Stomach smooth muscle (tissue), 2 donors: ENCODE measurements around the gene CHM.

Experiments
- H3K27ac ChIP-seq: one replicate; pipeline ENCODE4 v1.7.0; 2013; ENCODE audit warnings: mild to moderate bottlenecking, low read length, inconsistent platforms
- H3K27me3 ChIP-seq, 2 donors: one replicate each; pipeline ENCODE4 v1.7.0; 2013; ENCODE audit warnings: low read length in 2 of 2; ENCODE audit not compliant: insufficient read depth in 2 of 2, control insufficient read depth in 1 of 2
- H3K36me3 ChIP-seq, 2 donors: one replicate each; pipeline ENCODE4 v1.7.0; 2013; ENCODE audit warnings: low read length in 2 of 2; ENCODE audit not compliant: control insufficient read depth in 2 of 2, insufficient read depth in 2 of 2
- H3K4me1 ChIP-seq: one replicate; pipeline ENCODE4 v1.7.0; 2013; ENCODE audit warnings: low read length; ENCODE audit not compliant: control insufficient read depth, insufficient read depth
- H3K4me3 ChIP-seq, 2 donors: one replicate each; pipeline ENCODE4 v1.7.0; 2013; ENCODE audit warnings: low read length in 2 of 2
- H3K9ac ChIP-seq, 2 donors: one replicate each; pipeline ENCODE4 v1.7.0; 2013; ENCODE audit warnings: low read length in 2 of 2, mild to moderate bottlenecking in 1 of 2
- H3K9me3 ChIP-seq, 2 donors: one replicate each; pipeline ENCODE4 v1.7.0; 2013; ENCODE audit warnings: low read length in 2 of 2; ENCODE audit not compliant: control insufficient read depth in 2 of 2
- donor health status: healthy.
- donor health status: Pancreatic carcinoma.

The CHM gene

DNA sequence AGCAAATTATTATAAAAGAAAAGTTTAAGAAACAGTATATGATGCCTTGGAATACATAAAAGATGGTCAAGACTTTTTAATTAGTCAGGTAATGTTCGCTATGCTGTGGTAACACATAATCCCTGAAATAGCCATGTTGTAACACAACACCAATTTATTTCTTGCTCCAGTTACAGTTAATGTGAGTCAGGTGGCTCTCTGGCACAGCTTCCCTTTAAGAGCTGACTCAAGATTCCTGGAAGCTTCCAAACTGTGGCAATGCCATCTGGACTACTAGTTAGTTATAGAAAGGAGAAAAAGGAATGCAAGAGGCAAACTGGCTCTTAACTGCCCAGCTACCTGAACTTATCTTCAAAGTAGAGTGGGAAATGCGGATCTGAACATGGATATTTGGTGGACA, 210.5 kb downstream of the CHM start:
- H3K36me3 ChIP-seq, result no peaks in the 10 kb centered on the region
- no peak overlapping the region for H3K9ac ChIP-seq
- H3K9me3 ChIP-seq, result no peaks in the 10 kb centered on the region
- no peak overlapping the region for H3K27ac ChIP-seq
- H3K27me3 ChIP-seq, result peaks cover 0 to 3% of the 10 kb centered on the region in 2 donors
- no peaks in the 10 kb centered on the region for H3K4me1 ChIP-seq
- no peak overlapping the region for H3K4me3 ChIP-seq

DNA sequence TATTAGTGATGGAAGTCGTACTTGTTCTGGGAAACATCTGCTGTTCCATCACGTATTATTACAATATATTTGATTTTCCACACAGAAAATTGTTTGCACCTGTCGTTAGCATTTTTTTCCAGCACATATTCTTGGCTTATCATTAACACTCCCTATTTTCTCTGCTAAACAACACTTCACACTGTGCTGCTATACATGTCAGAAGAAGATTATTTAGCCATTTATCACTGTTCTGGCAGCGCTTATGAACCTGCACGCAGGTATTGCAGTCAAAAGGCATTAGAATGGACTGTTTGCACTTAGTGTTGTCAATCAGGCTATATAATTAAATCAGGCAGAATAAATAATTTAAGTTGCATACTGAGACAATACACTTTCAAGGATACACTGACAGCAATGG, 218.6 kb downstream of the CHM start:
- Histone ChIP-seq H3K27ac (no peak overlapping the region), H3K4me3 (no peak overlapping the region), H3K27me3 (no peaks in the 10 kb centered on the region), H3K4me1 (no peaks in the 10 kb centered on the region), H3K9ac (no peak overlapping the region), H3K9me3 (no peaks in the 10 kb centered on the region), H3K36me3 (no peaks in the 10 kb centered on the region)

DNA sequence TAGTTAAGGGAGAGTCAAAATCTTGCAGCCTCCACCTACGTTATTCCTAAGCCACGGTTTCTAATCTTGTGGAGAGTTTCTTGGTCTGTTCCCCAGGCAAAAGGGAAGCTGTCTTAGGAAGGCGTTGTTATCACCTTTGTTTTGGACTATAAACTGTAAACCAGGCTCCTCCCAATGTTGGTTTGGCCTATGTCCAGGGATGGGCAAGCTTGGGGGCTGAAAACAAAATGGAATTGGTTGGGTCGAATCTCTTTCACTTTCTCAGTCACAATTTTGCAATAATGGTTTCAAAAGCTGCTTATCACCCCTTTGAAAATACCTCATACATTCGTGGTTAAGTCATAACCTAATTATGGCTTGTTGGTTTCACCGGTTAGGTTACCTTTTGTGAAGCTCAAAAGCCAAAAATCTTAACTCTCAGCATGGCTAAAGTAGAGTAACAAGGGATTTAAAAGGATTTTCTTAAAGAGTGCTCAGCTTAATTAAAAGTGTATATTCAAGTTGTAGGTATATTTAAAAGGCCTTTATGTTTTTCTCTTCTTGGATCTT, 232.1 kb downstream of the CHM start:
- H3K9ac ChIP-seq, result no peak overlapping the region
- no peak overlapping the region for H3K27ac ChIP-seq
- H3K27me3 ChIP-seq, result no peaks in the 10 kb centered on the region
- no peaks in the 10 kb centered on the region for H3K4me1 ChIP-seq
- H3K9me3 ChIP-seq, result peaks cover 0 to 17% of the 10 kb centered on the region in 2 donors
- H3K36me3 ChIP-seq, result no peaks in the 10 kb centered on the region
- no peak overlapping the region for H3K4me3 ChIP-seq
